SK-N-SH (cell line): ENCODE results near the gene RCAN2. TPM values are rescaled to one million over a fixed set of nuclear protein-coding genes. Genes with fewer than 3 reads are reported as not detected.

ENCODE experiments used
- CTCF ChIA-PET: fragments of 300-600, 350-600 bp; formaldehyde crosslinking; extraction: SDS; loops from one replicate; lab custom pipeline; 2021; lab: Yijun Ruan, JAX
- POLR2A ChIA-PET: fragments of 350-600 bp; sonication (Branson Sonifier 250); formaldehyde crosslinking; extraction: SDS; loops from one replicate; lab custom pipeline; 2020; ENCODE audit warnings: antibody characterized with exemption, inconsistent platforms; lab: Yijun Ruan, JAX
- DNase-seq: peaks from one replicate; pipeline ENCODE4 v3.0.0; 2012
- H2AFZ ChIP-seq: fragments of 200-600 bp; sonication (generic); 2 replicates; pipeline ENCODE4 v1.8.1; 2016; ENCODE audit warnings: antibody characterized with exemption, mild to moderate bottlenecking, low read depth
- H3F3A ChIP-seq: fragments of 200-600 bp; sonication (generic); replicated peaks from 2 replicates; pipeline ENCODE3; 2016; ENCODE audit warnings: antibody characterized with exemption, mild to moderate bottlenecking; ENCODE audit not compliant: insufficient read depth
- H3K27ac ChIP-seq, 2 experiments: fragments of 200-500 bp in 1 of 2; fragments of 200-600 bp in 1 of 2; sonication (Bioruptor generic) in 1 of 2; sonication (generic), shearing (Covaris generic) in 1 of 2; 2 replicates each; pipeline versions ENCODE4 v1.5.1 to v1.6.1; 2014 to 2016; ENCODE audit warnings: low read depth in 2 of 2, inconsistent platforms in 1 of 2, low read length in 1 of 2, mild to moderate bottlenecking in 1 of 2, mixed read lengths in 1 of 2
- H3K27me3 ChIP-seq: fragments of 200-600 bp; sonication (generic), shearing (Covaris generic); 2 replicates; pipeline ENCODE4 v1.6.1; 2016; ENCODE audit warnings: mixed run types; ENCODE audit not compliant: insufficient read depth
- H3K36me3 ChIP-seq, 2 experiments: fragments of 200-500 bp in 1 of 2; fragments of 200-600 bp in 1 of 2; sonication (Bioruptor generic) in 1 of 2; sonication (generic) in 1 of 2; replicated peaks in 1 of 2; 2 replicates each; pipeline versions ENCODE3 to v1.5.1; 2014 to 2016; ENCODE audit warnings: low read length in 1 of 2, mild to moderate bottlenecking in 1 of 2; ENCODE audit not compliant: insufficient read depth in 2 of 2, control insufficient read depth in 1 of 2
- H3K4me1 ChIP-seq, 2 experiments: fragments of 200-500 bp in 1 of 2; fragments of 200-600 bp in 1 of 2; sonication (Bioruptor generic) in 1 of 2; sonication (generic), shearing (Covaris generic) in 1 of 2; 2 replicates each; pipeline versions ENCODE4 v1.5.1 to v1.6.1; 2014 to 2016; ENCODE audit warnings: low read depth in 1 of 2, low read length in 1 of 2, mixed run types in 1 of 2; ENCODE audit not compliant: insufficient read depth in 2 of 2, control insufficient read depth in 1 of 2
- H3K4me2 ChIP-seq: fragments of 200-600 bp; sonication (generic), shearing (Covaris generic); 2 replicates; pipeline ENCODE4 v1.6.1; 2017; ENCODE audit warnings: mixed run types
- H3K4me3 ChIP-seq, 2 experiments: fragments of 200-500 bp in 1 of 2; fragments of 200-600 bp in 1 of 2; sonication (Bioruptor generic) in 1 of 2; sonication (generic), shearing (Covaris generic) in 1 of 2; 2 replicates each; pipeline versions ENCODE4 v1.5.1 to v1.8.1; 2014 to 2016; ENCODE audit warnings: low read depth in 2 of 2, inconsistent platforms in 1 of 2, low read length in 1 of 2, mild to moderate bottlenecking in 1 of 2, mixed read lengths in 1 of 2, moderate library complexity in 1 of 2
- H3K79me2 ChIP-seq: fragments of 200-600 bp; sonication (generic); 2 replicates; pipeline ENCODE4 v1.8.1; 2017; ENCODE audit warnings: mild to moderate bottlenecking; ENCODE audit not compliant: insufficient read depth
- H3K9ac ChIP-seq: fragments of 200-600 bp; sonication (generic); 2 replicates; pipeline ENCODE4 v1.6.1; 2017; ENCODE audit warnings: mixed run types
- H3K9me2 ChIP-seq: fragments of 200-600 bp; sonication (generic); 2 replicates; pipeline ENCODE4 v1.6.1; 2017; ENCODE audit warnings: mixed run types
- H3K9me3 ChIP-seq: fragments of 200-600 bp; sonication (generic); 2 replicates; pipeline ENCODE4 v1.6.1; 2017; ENCODE audit warnings: mixed run types, mild to moderate bottlenecking, moderate library complexity
- H4K20me1 ChIP-seq: fragments of 200-600 bp; sonication (generic); 2 replicates; pipeline ENCODE4 v1.6.1; 2017; ENCODE audit warnings: mild to moderate bottlenecking, mixed run types; ENCODE audit not compliant: insufficient read depth
- EP300 ChIP-seq, 2 experiments: IDR thresholded peaks; 2 replicates each; pipeline versions ENCODE4 v1.4.0 to v1.6.1; 2012; ENCODE audit warnings: borderline replicate concordance in 1 of 2, low read depth in 1 of 2, low read length in 1 of 2
- EZH2phosphoT487 ChIP-seq: fragments of 200-600 bp; sonication (generic); IDR thresholded peaks from 2 replicates; pipeline ENCODE4 v1.6.1; 2017; ENCODE audit warnings: low read depth, mixed run types, mild to moderate bottlenecking, antibody characterized with exemption, moderate library complexity, borderline replicate concordance
- FOSL2 ChIP-seq: IDR thresholded peaks from 2 replicates; pipeline ENCODE4 v1.4.0; 2012; ENCODE audit warnings: low read depth, mild to moderate bottlenecking, moderate library complexity, borderline replicate concordance
- FOXJ3 ChIP-seq: sonication (generic); formaldehyde crosslinking; IDR thresholded peaks from 2 replicates; pipeline ENCODE4 v1.5.1; 2020; ENCODE audit warnings: mild to moderate bottlenecking, missing genetic modification reagents
- FOXM1 ChIP-seq: IDR thresholded peaks from 2 replicates; pipeline ENCODE4 v1.4.0; 2012; ENCODE audit warnings: low read depth, mild to moderate bottlenecking
- GABPA ChIP-seq: IDR thresholded peaks from 2 replicates; pipeline ENCODE4 v1.4.0; 2012; ENCODE audit warnings: low read depth, mild to moderate bottlenecking
- IRF3 ChIP-seq: fragments of 150-350 bp; IDR thresholded peaks from 2 replicates; pipeline ENCODE4 v1.6.1; 2016; ENCODE audit warnings: mild to moderate bottlenecking, low read depth, low read length
- JUND ChIP-seq: IDR thresholded peaks from 2 replicates; pipeline ENCODE4 v1.4.0; 2012
- MEF2A ChIP-seq: IDR thresholded peaks from 2 replicates; pipeline ENCODE4 v1.4.0; 2012; ENCODE audit warnings: low read depth, borderline replicate concordance
- MXI1 ChIP-seq: IDR thresholded peaks from 2 replicates; pipeline ENCODE4 v1.6.1; 2012; ENCODE audit warnings: mild to moderate bottlenecking, low read depth, low read length, improper control_type of control experiment
- NRF1 ChIP-seq: IDR thresholded peaks from 2 replicates; pipeline ENCODE4 v1.6.1; 2012; ENCODE audit warnings: low read depth, mild to moderate bottlenecking, low read length
- PBX3 ChIP-seq: IDR thresholded peaks from 2 replicates; pipeline ENCODE4; 2012
- POLR2AphosphoS5 ChIP-seq: IDR thresholded peaks from 2 replicates; pipeline ENCODE4 v1.6.1; 2012; ENCODE audit warnings: low read depth, low read length
- RAD21 ChIP-seq: IDR thresholded peaks from 2 replicates; pipeline ENCODE4 v1.6.1; 2012; ENCODE audit warnings: mild to moderate bottlenecking, low read length
- RCOR1 ChIP-seq: fragments of 150-350 bp; IDR thresholded peaks from 2 replicates; pipeline ENCODE4 v1.6.1; 2017; ENCODE audit warnings: antibody characterized with exemption, low read length
- REST ChIP-seq: IDR thresholded peaks from 2 replicates; pipeline ENCODE4 v1.6.1; 2012; ENCODE audit warnings: mild to moderate bottlenecking, low read depth, low read length, moderate library complexity
- RFX5 ChIP-seq: IDR thresholded peaks from 2 replicates; pipeline ENCODE4 v1.6.1; 2012; ENCODE audit warnings: mild to moderate bottlenecking, improper control_type of control experiment, low read length
- SIN3A ChIP-seq: IDR thresholded peaks from 2 replicates; pipeline ENCODE4 v1.6.1; 2012; ENCODE audit warnings: low read depth, mild to moderate bottlenecking, low read length, moderate library complexity, borderline replicate concordance
- TAF1 ChIP-seq: IDR thresholded peaks from 2 replicates; pipeline ENCODE4 v1.6.1; 2012; ENCODE audit warnings: low read depth, mild to moderate bottlenecking, low read length, moderate library complexity, borderline replicate concordance
- TCF12 ChIP-seq: IDR thresholded peaks from 2 replicates; pipeline ENCODE4 v1.4.0; 2012
- USF1 ChIP-seq: IDR thresholded peaks from 2 replicates; pipeline ENCODE4 v1.4.0; 2012; ENCODE audit warnings: low read depth, borderline replicate concordance
- WGBS: methylation state at CpG from one replicate; pipeline ENCODE4 v1.1.6; 2017; ENCODE audit warnings: low lambda C conversion rate; 5-methylcytosine and 5-hydroxymethylcytosine counted together
- polyA plus RNA-seq, 3 experiments: library from polyadenylated mRNA; depleted of rRNA; stranded (reverse); fragments of >200 nt; gene quantifications; 2 replicates each; pipeline ENCODE4 v1.2.3, GENCODE V29; 2012

RCAN2 gene
- polyA plus RNA-seq, 1 of the 3 experiments (the other 2 are of a cell fraction), result not detected

GRCh38 chr6:46323966-46324622, 167.2 kb downstream of the RCAN2 start:
- Histone ChIP-seq H3K27ac (no peak overlapping the region), H3K9ac (no peak overlapping the region), H3K36me3 (no peaks in the 10 kb centered on the region), H2AFZ (no peak overlapping the region), H3F3A (no peaks in the 10 kb centered on the region), H3K9me3 (no peaks in the 10 kb centered on the region), H3K4me1 (no peaks in the 10 kb centered on the region), H4K20me1 (no peaks in the 10 kb centered on the region), H3K4me2 (no peak overlapping the region), H3K79me2 (no peaks in the 10 kb centered on the region), H3K4me3 (no peak overlapping the region), H3K9me2 (no peaks in the 10 kb centered on the region), H3K27me3 (no peaks in the 10 kb centered on the region; the same call in 1 of the 2 replicates)
- TF ChIP-seq FOXJ3 (CRISPR knock-in tag), result no peak
- TF ChIP-seq RCOR1, result no peak
- TF ChIP-seq RFX5, result no peak
- TF ChIP-seq SIN3A, result no peak
- no peak for TF ChIP-seq NRF1
- TF ChIP-seq POLR2AphosphoS5, result no peak
- TF ChIP-seq EZH2phosphoT487, result no peak
- TF ChIP-seq RAD21, result no peak
- TF ChIP-seq IRF3, result no peak
- no peak for TF ChIP-seq FOXM1
- TF ChIP-seq MXI1, result no peak
- no peak for TF ChIP-seq JUND
- no peak for DNase-seq
- POLR2A ChIA-PET, result no interaction called here
- 7% methylated on average over 3 of the region's 3 CpGs for WGBS
- CTCF ChIA-PET, result no interaction called here

- under 1% methylated on average over 4 of the region's 4 CpGs for WGBS
- H3K36me3 ChIP-seq, result no peaks in the 10 kb centered on the region
- H2AFZ ChIP-seq, result no peak overlapping the region
- no peaks in the 10 kb centered on the region for H3K79me2 ChIP-seq
- no peaks in the 10 kb centered on the region for H3F3A ChIP-seq
- no peak overlapping the region for H3K9ac ChIP-seq
- no peaks in the 10 kb centered on the region for H4K20me1 ChIP-seq
- no peak overlapping the region for H3K4me2 ChIP-seq
- ChIA-PET POLR2A (no interaction called here), CTCF (no interaction called here)
- H3K4me3 ChIP-seq, result no peak overlapping the region
- no peak for DNase-seq
- no peaks in the 10 kb centered on the region for H3K9me3 ChIP-seq
- no peaks in the 10 kb centered on the region for H3K27me3 ChIP-seq
- H3K9me2 ChIP-seq, result no peaks in the 10 kb centered on the region
- no peaks in the 10 kb centered on the region for H3K4me1 ChIP-seq
- no peak overlapping the region for H3K27ac ChIP-seq
- TF ChIP-seq FOSL2 (peak; percentile 43; the same call in 1 of the 2 replicates), JUND (peak; percentile 18; the same call in 1 of the 2 replicates), USF1 (no peak), MEF2A (no peak), EP300 (IDR thresholded peaks at IDR 0.05; ENCODE audit: borderline replicate concordance in 1 of 2, low read depth in 1 of 2, low read length in 1 of 2) (no peak), TCF12 (peak; percentile 36; the same call in 1 of the 2 replicates), REST (no peak), NRF1 (no peak), MXI1 (no peak), FOXM1 (no peak), PBX3 (peak; percentile 37), GABPA (no peak), EZH2phosphoT487 (no peak), TAF1 (no peak)
Observed at GRCh38 chr6:46323312-46323965, 167.8 kb downstream of the RCAN2 start.
